Naive thymus-derived CD8-positive, alpha-beta T cell (primary cell): ENCODE results near the gene THOC7. TPM values are rescaled to one million over a fixed set of nuclear protein-coding genes. Genes with fewer than 3 reads are reported as not detected.
A peak's percentile ranks its signal among the peaks of the same experiment; 100 is the strongest.

Source experiments
- ATAC-seq, 2 donors: fragments of 150-1000 bp; cut with Tn5 transposase in 1 of 2; sonication (Bioruptor Pico), chemical (Tn5 transposase) in 1 of 2; 1 replicate in 1 of 2; 2 replicates in 1 of 2; pipeline ENCODE4 v1.10.0; 2021; ENCODE audit warnings: mild to moderate bottlenecking in 2 of 2, moderate library complexity in 2 of 2
- POLR2A ChIA-PET: fragments of 350-600 bp; sonication (Branson Sonifier 250); formaldehyde crosslinking; loops from one replicate; lab custom pipeline; 2021; ENCODE audit warnings: antibody characterized with exemption; lab: Charles Lee
- DNase-seq, 10 donors: peaks; one replicate each; pipeline versions ENCODE4 v3.0.0 to v3.0.0-alpha.2; 2020 to 2022
- H3K27ac Mint-ChIP-seq, 10 donors: one replicate each; pipeline ENCODE4 v1.8.0; 2020 to 2022; ENCODE audit warnings: mild to moderate bottlenecking in 10 of 10, mixed read lengths in 10 of 10, moderate library complexity in 4 of 10, inconsistent platforms in 1 of 10
- H3K27me3 Mint-ChIP-seq, 5 donors: one replicate each; pipeline ENCODE4 v1.8.0; 2021 to 2022; ENCODE audit warnings: mixed read lengths in 5 of 5
- H3K36me3 Mint-ChIP-seq, 3 donors: one replicate each; pipeline ENCODE4 v1.8.0; 2020 to 2022; ENCODE audit warnings: mixed read lengths in 3 of 3, mild to moderate bottlenecking in 2 of 3, inconsistent platforms in 1 of 3
- H3K4me1 Mint-ChIP-seq, 4 donors: one replicate each; pipeline ENCODE4 v1.8.0; 2021 to 2022; ENCODE audit warnings: mixed read lengths in 4 of 4
- H3K4me3 Mint-ChIP-seq, 10 donors: one replicate each; pipeline ENCODE4 v1.8.0; 2020 to 2022; ENCODE audit warnings: mild to moderate bottlenecking in 10 of 10, mixed read lengths in 10 of 10, moderate library complexity in 6 of 10, inconsistent platforms in 1 of 10
- H3K9me3 Mint-ChIP-seq, 9 donors: one replicate each; pipeline ENCODE4 v1.8.0; 2020 to 2022; ENCODE audit warnings: mixed read lengths in 9 of 9, mild to moderate bottlenecking in 3 of 9, inconsistent platforms in 1 of 9, moderate library complexity in 1 of 9
- polyA plus RNA-seq, 3 donors: library from polyadenylated mRNA; unstranded; fragments of 300-500 nt; fragmentation: Illumina TruSeq; gene quantifications; one replicate each; pipeline ENCODE4 v1.2.3, GENCODE V29; 2021
- total RNA-seq, 8 experiments: library from RNA in 2 of 8; stranded (reverse) in 2 of 8; gene quantifications; one replicate each; pipeline ENCODE4 v1.2.3 and lab custom pipeline; 2021 to 2026

The THOC7 gene
- total and polyA plus RNA-seq, 5 experiments from 2014 or later, result 52.2 to 116 (median 79.9) TPM

DNA sequence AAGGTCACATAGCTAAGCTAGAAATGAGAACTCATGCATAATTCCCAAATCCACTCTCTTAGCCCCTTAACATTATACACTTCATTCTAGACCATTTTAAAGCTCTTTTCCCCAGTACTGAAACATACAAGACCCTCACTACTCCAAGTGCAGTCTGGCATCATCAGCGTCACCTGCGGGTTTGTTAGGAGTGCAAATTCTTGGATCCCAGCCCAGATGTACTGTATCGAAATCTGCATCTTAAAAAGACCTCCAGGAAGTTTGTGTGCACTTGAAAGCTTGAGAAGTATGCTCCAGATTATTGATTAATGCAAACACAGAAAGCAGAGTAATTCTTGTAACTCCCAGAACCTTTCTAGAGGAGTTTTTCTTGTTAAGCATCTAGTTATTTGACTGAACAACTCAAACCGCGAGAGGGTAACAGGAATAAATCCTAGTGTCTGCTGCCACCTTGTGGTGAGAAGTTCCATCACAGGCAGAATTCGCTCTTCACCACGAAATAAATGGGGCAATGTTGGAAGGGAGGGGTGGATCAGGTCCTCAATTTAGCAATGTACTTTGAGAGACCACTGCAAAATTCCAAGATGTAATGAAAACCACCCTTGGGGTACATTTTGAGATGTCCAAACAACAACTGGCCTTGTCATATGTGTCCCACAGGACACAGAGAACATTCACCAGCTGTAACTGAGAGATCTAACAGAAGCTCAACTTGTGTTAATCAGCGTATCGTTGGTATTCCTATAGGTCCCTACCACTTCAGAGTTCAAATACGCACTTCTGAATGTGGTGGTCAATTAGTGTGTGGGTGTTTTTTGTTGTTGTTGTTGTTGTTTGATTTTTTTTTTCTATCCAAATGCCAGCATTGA is 45.1 kb downstream of the THOC7 start:
- H3K4me3 Mint-ChIP-seq, result no peak overlapping the region
- H3K9me3 Mint-ChIP-seq, result no peaks in the 10 kb centered on the region
- no peaks in the 10 kb centered on the region for H3K27me3 Mint-ChIP-seq
- ATAC-seq, result peak; percentile 57 to 63
- H3K27ac Mint-ChIP-seq, result no peak overlapping the region
- DNase-seq, result peak; percentile 19 to 67 (median 57)
- POLR2A ChIA-PET, result no interaction called here
- peaks cover 0 to 6% (median 0%) of the 10 kb centered on the region in 4 donors for H3K4me1 Mint-ChIP-seq
- no peaks in the 10 kb centered on the region for H3K36me3 Mint-ChIP-seq

DNA sequence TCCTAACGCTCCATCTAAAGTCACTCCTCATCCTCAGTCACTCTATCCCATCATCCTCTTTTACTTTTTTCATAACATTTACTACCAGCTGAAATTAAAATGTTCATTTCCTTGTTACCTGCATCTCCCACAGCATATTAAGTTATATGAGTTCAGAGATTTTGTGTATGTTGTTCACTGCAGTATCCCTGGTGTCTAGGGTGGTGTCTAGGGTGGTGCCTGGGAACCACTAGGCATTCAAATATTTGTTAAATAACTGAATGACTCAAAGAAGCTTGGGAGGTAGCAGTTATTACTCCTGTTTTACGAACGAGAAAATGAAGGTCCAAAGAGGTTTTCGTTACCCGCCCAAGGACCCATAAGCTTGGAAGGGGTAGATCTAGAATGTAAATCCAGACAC is 46.4 kb downstream of the THOC7 start:
- ATAC-seq (no peak), DNase-seq (no peak)
- no peaks in the 10 kb centered on the region for H3K36me3 Mint-ChIP-seq
- H3K4me1 Mint-ChIP-seq, result peaks cover 0 to 6% (median 0%) of the 10 kb centered on the region in 4 donors
- no peaks in the 10 kb centered on the region for H3K27me3 Mint-ChIP-seq
- POLR2A ChIA-PET, result no interaction called here
- H3K27ac Mint-ChIP-seq, result peak overlapping the region in 1 of 10 donors; percentile 1
- H3K4me3 Mint-ChIP-seq, result no peak overlapping the region
- no peaks in the 10 kb centered on the region for H3K9me3 Mint-ChIP-seq

DNA sequence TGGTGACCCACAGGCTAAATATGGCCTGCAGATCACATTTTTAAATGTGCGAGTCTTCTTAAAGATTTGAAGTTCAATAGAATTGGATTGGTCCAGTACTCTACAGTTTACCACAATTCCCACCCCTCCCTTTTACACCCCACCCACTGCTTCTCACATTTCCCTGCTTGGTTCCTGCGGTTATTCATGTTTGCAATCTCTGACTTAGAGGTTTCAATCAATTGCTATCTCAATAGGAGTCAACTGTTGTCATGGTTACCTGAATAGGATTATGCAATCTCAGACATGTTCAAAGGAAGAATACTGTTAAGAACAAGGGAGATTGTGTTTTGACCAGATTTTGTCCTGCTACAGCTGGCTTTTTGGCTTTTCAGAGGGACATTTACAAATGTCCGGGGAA is 49.4 kb downstream of the THOC7 start:
- H3K4me1 Mint-ChIP-seq, result peaks cover 0 to 6% (median 0%) of the 10 kb centered on the region in 4 donors
- DNase-seq (no peak), ATAC-seq (no peak)
- POLR2A ChIA-PET, result no interaction called here
- H3K9me3 Mint-ChIP-seq, result no peaks in the 10 kb centered on the region
- H3K4me3 Mint-ChIP-seq, result no peak overlapping the region
- no peaks in the 10 kb centered on the region for H3K36me3 Mint-ChIP-seq
- peak overlapping the region in 1 of 10 donors; percentile 45 for H3K27ac Mint-ChIP-seq
- H3K27me3 Mint-ChIP-seq, result no peaks in the 10 kb centered on the region

DNA sequence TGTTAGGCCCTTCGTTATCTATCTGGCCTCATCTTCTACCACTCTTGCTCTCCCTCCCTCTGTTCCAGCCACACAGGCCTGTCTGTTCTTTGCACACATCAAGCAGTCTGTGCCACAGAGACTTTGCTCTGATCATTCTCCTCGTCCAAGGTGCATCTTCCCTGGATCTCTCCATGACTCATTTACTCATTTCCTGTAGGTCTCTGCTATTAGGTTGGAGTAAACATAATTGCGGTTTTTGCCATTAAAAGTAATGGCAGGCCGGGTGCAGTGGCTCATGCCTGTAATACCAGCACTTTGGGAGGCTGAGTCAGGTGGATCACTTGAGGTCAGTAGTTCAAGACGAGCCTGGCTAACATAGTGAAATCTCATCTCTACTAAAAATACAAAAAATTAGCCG is 54.0 kb downstream of the THOC7 start:
- no peaks in the 10 kb centered on the region for H3K4me1 Mint-ChIP-seq
- H3K4me3 Mint-ChIP-seq, result no peak overlapping the region
- POLR2A ChIA-PET, result no interaction called here
- H3K27me3 Mint-ChIP-seq, result no peaks in the 10 kb centered on the region
- DNase-seq (no peak), ATAC-seq (no peak)
- peak overlapping the region in 1 of 10 donors; percentile 49 for H3K27ac Mint-ChIP-seq
- H3K36me3 Mint-ChIP-seq, result no peaks in the 10 kb centered on the region
- H3K9me3 Mint-ChIP-seq, result no peaks in the 10 kb centered on the region

DNA sequence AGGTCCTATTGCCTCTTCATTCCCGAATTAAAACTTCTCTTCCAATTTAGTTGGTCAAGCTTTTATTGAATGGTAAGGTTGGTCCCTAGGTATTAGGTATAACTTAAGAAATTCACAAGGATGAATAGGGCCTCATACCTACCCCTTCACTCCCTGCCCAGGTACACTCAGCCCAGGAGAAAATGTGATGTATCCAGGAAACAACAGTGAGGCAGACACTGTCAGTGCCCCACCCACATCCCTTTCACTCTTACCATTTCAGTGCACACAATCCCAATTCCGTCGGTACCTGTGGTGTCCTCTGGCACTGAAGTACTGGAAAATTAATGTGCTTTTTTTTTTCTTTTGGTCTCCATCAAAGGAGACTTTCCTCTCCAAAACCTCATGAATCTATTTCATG is 55.0 kb downstream of the THOC7 start:
- Mint-ChIP-seq H3K27ac (no peak overlapping the region), H3K9me3 (no peaks in the 10 kb centered on the region), H3K27me3 (no peaks in the 10 kb centered on the region), H3K36me3 (no peaks in the 10 kb centered on the region), H3K4me1 (no peaks in the 10 kb centered on the region), H3K4me3 (no peak overlapping the region)
- ATAC-seq (no peak), DNase-seq (no peak)
- POLR2A ChIA-PET, result no interaction called here

DNA sequence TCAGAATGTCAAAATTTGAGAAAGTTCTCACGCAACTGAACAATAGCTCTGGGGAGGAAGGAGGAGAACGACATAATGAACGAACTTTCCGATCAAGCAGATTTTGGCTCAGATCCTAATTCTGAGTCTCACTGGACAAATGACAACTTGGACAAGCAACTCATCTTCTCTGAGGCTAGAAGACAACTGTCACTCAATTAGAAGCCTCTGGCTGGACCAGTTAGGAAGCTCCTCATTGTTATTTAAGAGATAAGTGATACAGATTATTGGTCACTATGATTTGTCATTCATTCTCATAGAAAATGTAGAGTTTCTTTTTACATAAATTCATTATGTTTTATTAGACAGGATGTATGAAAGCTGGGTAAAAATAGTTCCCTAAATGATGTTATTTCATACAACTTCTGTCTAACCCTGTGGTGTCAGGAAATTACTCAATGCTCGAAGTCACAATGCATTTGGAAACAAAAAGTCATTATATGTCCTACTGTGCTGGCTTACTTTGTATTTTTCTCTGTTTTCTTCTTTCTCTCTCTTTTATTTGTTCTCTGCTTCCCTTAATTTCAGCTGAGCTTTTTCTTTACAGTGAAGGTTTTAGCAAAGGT is 55.5 kb downstream of the THOC7 start:
- Mint-ChIP-seq H3K4me3 (no peak overlapping the region), H3K9me3 (no peaks in the 10 kb centered on the region), H3K36me3 (no peaks in the 10 kb centered on the region), H3K4me1 (no peaks in the 10 kb centered on the region), H3K27ac (no peak overlapping the region), H3K27me3 (no peaks in the 10 kb centered on the region)
- ATAC-seq (no peak), DNase-seq (no peak)
- POLR2A ChIA-PET, result interaction anchor here (0.7 kb wide), 1 partner anchor 29 kb away, joined by 6 read pairs; no protein-coding TSS in a partner anchor

DNA sequence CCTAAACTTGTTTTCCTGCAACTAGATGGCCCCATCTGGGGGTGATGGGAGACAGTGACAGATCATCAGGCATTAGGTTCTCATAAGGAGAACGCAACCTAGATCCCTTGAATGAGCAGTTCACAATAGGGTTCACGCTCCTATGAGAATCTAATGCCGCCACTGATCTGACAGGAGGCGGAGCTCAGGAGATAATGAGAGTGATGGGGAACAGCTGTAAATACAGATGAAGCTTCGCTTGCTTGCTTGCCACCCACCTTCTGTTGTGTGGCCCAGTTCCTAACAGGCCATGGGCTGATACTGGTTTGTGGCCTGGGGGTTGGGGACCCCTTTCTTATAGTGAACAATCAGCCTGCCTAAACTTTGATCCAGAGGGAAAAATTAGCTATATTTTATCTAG is 59.7 kb downstream of the THOC7 start:
- DNase-seq (no peak), ATAC-seq (no peak)
- H3K27ac Mint-ChIP-seq, result no peak overlapping the region
- no peaks in the 10 kb centered on the region for H3K9me3 Mint-ChIP-seq
- POLR2A ChIA-PET, result no interaction called here
- no peak overlapping the region for H3K4me3 Mint-ChIP-seq
- H3K36me3 Mint-ChIP-seq, result no peaks in the 10 kb centered on the region
- no peaks in the 10 kb centered on the region for H3K27me3 Mint-ChIP-seq
- no peaks in the 10 kb centered on the region for H3K4me1 Mint-ChIP-seq

DNA sequence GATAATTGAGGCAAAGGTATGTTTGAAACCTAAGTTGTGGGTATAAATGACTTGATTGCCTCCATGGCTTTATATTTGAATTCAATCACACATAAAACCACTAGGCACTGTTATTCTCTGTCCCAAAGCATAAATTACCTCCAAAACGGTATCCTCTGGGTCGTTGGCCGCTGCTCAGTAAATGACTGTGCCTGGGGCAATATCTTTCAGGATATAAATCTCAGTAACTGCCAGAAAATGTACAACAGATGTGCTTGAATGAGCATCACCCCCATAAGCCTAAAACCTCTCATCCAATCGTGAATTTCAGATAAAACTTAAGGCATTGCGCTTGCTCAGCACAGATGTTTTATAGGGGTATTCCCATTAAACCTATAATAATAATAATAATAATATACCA is 63.5 kb downstream of the THOC7 start:
- Mint-ChIP-seq H3K27ac (no peak overlapping the region), H3K4me3 (no peak overlapping the region), H3K4me1 (no peaks in the 10 kb centered on the region), H3K36me3 (no peaks in the 10 kb centered on the region), H3K27me3 (peaks cover 0 to 9% (median 0%) of the 10 kb centered on the region in 5 donors), H3K9me3 (no peaks in the 10 kb centered on the region)
- POLR2A ChIA-PET, result no interaction called here
- DNase-seq (no peak), ATAC-seq (no peak)

DNA sequence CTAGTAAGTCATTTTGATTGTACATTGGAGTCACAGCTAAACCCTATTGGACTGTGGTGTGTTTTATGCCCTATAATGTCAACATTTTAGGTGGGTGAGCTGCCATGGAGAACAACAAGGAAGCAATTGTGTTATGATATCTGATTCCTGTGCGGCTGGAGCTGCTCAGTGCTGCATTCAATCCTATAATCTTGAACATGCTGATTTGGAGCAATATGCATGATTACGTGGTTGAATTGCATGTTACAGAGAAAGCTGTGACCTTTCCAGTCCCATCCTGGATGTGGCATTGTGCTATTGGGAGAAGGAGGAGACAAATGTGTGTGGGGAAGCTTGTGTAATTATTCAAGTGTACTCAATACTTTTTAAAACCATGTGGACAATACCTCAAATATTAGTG is 64.7 kb downstream of the THOC7 start:
- POLR2A ChIA-PET, result no interaction called here
- DNase-seq (no peak), ATAC-seq (no peak)
- Mint-ChIP-seq H3K4me3 (no peak overlapping the region), H3K27ac (no peak overlapping the region), H3K36me3 (no peaks in the 10 kb centered on the region), H3K27me3 (peaks cover 0 to 9% (median 0%) of the 10 kb centered on the region in 5 donors), H3K4me1 (no peaks in the 10 kb centered on the region), H3K9me3 (no peaks in the 10 kb centered on the region)

DNA sequence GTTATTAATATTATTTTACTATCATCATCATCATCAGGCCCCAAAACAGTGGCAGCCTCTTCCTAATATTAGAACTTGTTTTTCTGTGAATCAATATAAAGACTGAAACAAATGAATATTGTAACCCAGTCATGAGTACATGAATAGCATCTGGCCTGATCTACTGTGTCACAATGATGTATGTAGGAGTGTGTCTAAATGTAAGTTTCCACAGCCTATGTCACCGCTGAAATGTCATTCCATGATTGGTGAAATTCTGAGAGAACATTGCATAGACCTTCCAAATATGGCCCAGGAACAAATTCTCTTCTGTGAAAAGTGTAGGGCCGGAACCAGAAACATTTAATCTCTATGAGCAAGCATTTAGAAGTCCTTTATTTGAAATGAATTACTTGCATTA is 65.1 kb downstream of the THOC7 start:
- ATAC-seq (no peak), DNase-seq (no peak)
- Mint-ChIP-seq H3K4me1 (no peaks in the 10 kb centered on the region), H3K36me3 (no peaks in the 10 kb centered on the region), H3K4me3 (no peak overlapping the region), H3K9me3 (no peaks in the 10 kb centered on the region), H3K27ac (no peak overlapping the region), H3K27me3 (peaks cover 0 to 9% (median 0%) of the 10 kb centered on the region in 5 donors)
- POLR2A ChIA-PET, result no interaction called here

DNA sequence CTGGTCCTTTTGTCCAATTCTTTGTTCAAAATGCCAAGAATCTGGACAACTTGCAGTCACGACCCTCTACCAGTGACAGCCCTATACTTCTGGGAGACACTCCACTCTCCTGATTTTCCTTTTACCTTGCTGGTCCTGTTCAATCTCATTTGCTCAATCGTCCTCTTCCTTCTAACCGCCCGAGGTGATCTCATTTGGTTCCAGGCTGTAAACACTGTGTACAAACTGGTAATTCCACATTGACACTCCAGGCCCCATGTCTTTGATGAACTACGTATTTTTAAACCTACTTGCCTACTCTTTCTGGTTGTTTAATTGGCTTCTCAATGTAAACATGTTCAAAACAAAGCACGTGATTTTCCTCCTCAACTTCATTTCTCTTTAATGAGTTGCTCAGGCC is 68.2 kb downstream of the THOC7 start:
- Mint-ChIP-seq H3K4me3 (no peak overlapping the region), H3K36me3 (no peaks in the 10 kb centered on the region), H3K4me1 (no peaks in the 10 kb centered on the region), H3K27me3 (peaks cover 0 to 9% (median 0%) of the 10 kb centered on the region in 5 donors), H3K27ac (no peak overlapping the region), H3K9me3 (no peaks in the 10 kb centered on the region)
- DNase-seq (no peak), ATAC-seq (no peak)
- POLR2A ChIA-PET, result no interaction called here

DNA sequence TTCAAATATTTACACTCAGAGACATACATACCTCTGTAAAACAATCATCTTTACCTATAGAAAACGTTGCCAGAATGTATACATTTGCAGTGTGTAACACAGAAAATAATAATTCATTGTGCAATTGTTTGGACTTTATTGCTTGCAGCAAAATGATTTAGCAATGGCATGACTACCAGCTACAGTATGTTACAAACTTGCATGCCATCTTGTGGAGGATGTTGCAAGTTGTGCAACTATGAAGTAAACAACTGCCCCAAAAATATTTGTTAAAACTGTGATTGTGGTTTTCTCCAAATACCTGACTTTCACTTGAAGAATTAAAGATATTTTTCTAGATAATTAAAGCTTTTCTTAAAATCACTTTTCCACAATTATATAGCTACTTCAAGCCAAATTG is 71.6 kb downstream of the THOC7 start:
- Mint-ChIP-seq H3K27me3 (peaks cover 1 to 11% (median 4%) of the 10 kb centered on the region in 5 donors), H3K4me1 (no peaks in the 10 kb centered on the region), H3K27ac (no peak overlapping the region), H3K36me3 (no peaks in the 10 kb centered on the region), H3K9me3 (no peaks in the 10 kb centered on the region), H3K4me3 (no peak overlapping the region)
- POLR2A ChIA-PET, result no interaction called here
- no peak for DNase-seq
- ATAC-seq, result no peak
